NCI-H524 (cell line): ENCODE measurements around the gene FADS1.
A peak's percentile ranks its signal among the peaks of the same experiment; 100 is the strongest.

Experiments used
- DNase-seq, 2 experiments: peaks; one replicate each; lab custom pipeline; 2025; lab: John Stamatoyannopoulos, UW

Gene FADS1

GRCh38 chr11:61795459-61795858 lies 21.3 kb downstream of the FADS1 start:
- no peak for DNase-seq

- DNase-seq, result no peak
Observed at GRCh38 chr11:61794579-61794978, 22.2 kb downstream of the FADS1 start.

GRCh38 chr11:61793829-61794204 lies 23.0 kb downstream of the FADS1 start:
- DNase-seq, result no peak

- peak in 1 of 2 experiments; percentile 19 for DNase-seq
Observed at GRCh38 chr11:61793083-61793828, 23.5 kb downstream of the FADS1 start.

- DNase-seq, result peak; percentile 75 to 90
Observed at GRCh38 chr11:61792310-61793082, 24.3 kb downstream of the FADS1 start, which contains the start of the genes FEN1 and TMEM258. Gene FEN1 (plus strand): TSS chr11:61792911. CDS start chr11:61795362, 2,451 bp downstream. Gene TMEM258 (minus strand): TSS chr11:61792599. CDS start chr11:61792558, 41 bp downstream.

- peak; percentile 30 to 38 for DNase-seq
Observed at GRCh38 chr11:61791737-61792309, 25.0 kb downstream of the FADS1 start.

- peak in 1 of 2 experiments; percentile 50 for DNase-seq
Observed at GRCh38 chr11:61787928-61788491, 28.8 kb downstream of the FADS1 start.

- DNase-seq, result no peak
Observed at GRCh38 chr11:61785837-61786402, 30.9 kb downstream of the FADS1 start.

- no peak for DNase-seq
Observed at GRCh38 chr11:61784506-61784805, 32.3 kb downstream of the FADS1 start.

GRCh38 chr11:61783717-61784505 lies 32.9 kb downstream of the FADS1 start:
- DNase-seq, result no peak

- DNase-seq, result no peak
Observed at GRCh38 chr11:61782841-61783240, 34.0 kb downstream of the FADS1 start.

GRCh38 chr11:61782299-61782698 lies 34.5 kb downstream of the FADS1 start:
- no peak for DNase-seq

GRCh38 chr11:61781585-61781984 lies 35.2 kb downstream of the FADS1 start:
- no peak for DNase-seq

GRCh38 chr11:61780581-61781162 lies 36.1 kb downstream of the FADS1 start:
- DNase-seq, result no peak

- DNase-seq, result no peak
Observed at GRCh38 chr11:61779666-61780525, 36.9 kb downstream of the FADS1 start.

GRCh38 chr11:61778920-61779650 lies 37.7 kb downstream of the FADS1 start:
- DNase-seq, result no peak

- no peak for DNase-seq
Observed at GRCh38 chr11:61778357-61778886, 38.4 kb downstream of the FADS1 start.

GRCh38 chr11:61777234-61778090 lies 39.3 kb downstream of the FADS1 start:
- peak in 1 of 2 experiments; percentile 13 for DNase-seq
